Subcutaneous adipose tissue (tissue), 4 donors: ENCODE results near the gene FDX2. TPM values are rescaled to one million over a fixed set of nuclear protein-coding genes. Genes with fewer than 3 reads are reported as not detected.

Experiments
- CTCF ChIP-seq: fragments of 450-650 bp; IDR thresholded peaks from one replicate; pipeline ENCODE4 v1.5.1; 2016; ENCODE audit warnings: low read depth, mild to moderate bottlenecking, control low read depth, antibody characterized with exemption, moderate library complexity
- total RNA-seq, 4 donors: library from RNA; depleted of rRNA; stranded (reverse); fragments of >200 nt; gene quantifications; one replicate each; pipeline ENCODE4 v1.1.0, GENCODE V29; 2016

Gene FDX2
- total RNA-seq, 4 donors from 2014 or later = 7.3 to 17.2 (median 9.1) TPM

- no peak for TF ChIP-seq CTCF
These were observed 25.9 kb downstream of the FDX2 start, which contains the start of gene ICAM5 for GRCh38 chr19:10289836-10290356. ICAM5 (plus strand) TSS chr19:10289952; CDS start chr19:10290044, 92 bp downstream.

- no peak for TF ChIP-seq CTCF
These were observed 26.5 kb downstream of the FDX2 start for GRCh38 chr19:10289167-10289835.

DNA sequence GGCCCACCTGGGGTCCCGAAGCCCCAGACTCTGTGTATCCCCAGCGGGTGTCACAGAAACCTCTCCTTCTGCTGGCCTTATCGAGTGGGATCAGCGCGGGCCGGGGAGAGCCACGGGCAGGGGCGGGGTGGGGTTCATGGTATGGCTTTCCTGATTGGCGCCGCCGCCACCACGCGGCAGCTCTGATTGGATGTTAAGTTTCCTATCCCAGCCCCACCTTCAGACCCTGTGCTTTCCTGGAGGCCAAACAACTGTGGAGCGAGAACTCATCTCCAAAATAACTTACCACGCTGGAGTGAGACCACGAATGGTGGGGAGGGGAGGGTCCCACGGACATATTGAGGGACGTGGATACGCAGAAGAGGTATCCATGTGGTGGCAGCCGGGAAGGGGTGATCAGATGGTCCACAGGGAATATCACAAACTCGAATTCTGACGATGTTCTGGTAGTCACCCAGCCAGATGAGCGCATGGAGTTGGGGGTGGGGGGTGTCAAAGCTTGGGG lies 27.1 kb downstream of the FDX2 start:
- no peak for TF ChIP-seq CTCF

DNA sequence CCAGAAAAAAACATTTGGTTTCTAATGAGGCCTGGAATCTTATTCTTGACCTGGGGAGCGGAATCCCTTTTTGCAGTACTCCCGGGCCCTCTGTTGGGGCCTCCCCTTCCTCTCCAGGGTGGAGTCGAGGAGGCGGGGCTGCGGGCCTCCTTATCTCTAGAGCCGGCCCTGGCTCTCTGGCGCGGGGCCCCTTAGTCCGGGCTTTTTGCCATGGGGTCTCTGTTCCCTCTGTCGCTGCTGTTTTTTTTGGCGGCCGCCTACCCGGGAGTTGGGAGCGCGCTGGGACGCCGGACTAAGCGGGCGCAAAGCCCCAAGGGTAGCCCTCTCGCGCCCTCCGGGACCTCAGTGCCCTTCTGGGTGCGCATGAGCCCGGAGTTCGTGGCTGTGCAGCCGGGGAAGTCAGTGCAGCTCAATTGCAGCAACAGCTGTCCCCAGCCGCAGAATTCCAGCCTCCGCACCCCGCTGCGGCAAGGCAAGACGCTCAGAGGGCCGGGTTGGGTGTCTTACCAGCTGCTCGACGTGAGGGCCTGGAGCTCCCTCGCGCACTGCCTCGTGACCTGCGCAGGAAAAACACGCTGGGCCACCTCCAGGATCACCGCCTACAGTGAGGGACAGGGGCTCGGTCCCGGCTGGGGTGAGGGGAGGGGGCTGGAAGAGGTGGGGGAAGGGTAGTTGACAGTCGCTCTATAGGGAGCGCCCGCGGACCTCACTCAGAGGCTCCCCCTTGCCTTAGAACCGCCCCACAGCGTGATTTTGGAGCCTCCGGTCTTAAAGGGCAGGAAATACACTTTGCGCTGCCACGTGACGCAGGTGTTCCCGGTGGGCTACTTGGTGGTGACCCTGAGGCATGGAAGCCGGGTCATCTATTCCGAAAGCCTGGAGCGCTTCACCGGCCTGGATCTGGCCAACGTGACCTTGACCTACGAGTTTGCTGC lies 28.7 kb downstream of the FDX2 start, which contains the start of gene ICAM4:
Gene ICAM4 (plus strand): TSS at position 153 of the 935 bp plus-strand sequence. CDS start 58 bp downstream, at position 211.
- no peak for TF ChIP-seq CTCF

GRCh38 chr19:10285393-10285792 lies 30.4 kb downstream of the FDX2 start:
- TF ChIP-seq CTCF = no peak

- no peak for TF ChIP-seq CTCF
These were observed 30.9 kb downstream of the FDX2 start for GRCh38 chr19:10284960-10285278.
